DMS 273 (cell line): Measurements from ENCODE around the gene NDOR1.
A peak's percentile ranks its signal among the peaks of the same experiment; 100 is the strongest.

Source experiments
- DNase-seq: peaks from one replicate; lab custom pipeline; 2025; ENCODE audit not compliant: unreplicated experiment; lab: John Stamatoyannopoulos, UW

NDOR1 gene

DNA sequence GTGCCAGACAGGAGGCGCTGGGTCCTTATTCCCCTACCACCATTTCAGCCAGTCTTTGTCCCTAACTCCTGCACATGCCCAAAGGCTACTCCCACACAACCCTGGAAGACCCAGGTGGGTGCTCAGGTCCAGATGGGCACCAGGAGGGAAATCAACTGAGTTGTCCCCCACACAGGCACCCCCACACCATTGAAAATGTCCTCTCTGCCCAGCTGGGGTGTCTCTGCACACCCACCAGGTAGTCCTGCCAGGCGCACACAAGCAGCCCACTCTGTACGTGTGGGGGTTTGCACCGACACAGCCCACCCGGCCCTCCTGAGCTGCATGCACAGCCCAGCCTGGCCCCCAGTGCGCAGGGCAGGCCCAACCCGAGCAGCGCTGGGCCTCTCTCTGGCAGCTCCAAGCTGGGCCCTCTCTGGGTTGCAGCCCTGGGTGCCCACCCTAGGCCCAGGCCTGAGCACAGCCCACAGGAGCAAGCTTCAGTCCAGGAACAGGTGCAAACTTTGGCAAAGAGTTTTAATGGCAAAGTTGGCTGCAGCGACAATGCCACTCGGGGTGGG is 14.3 kb downstream of the NDOR1 start:
- DNase-seq: no peak

GRCh38 chr9:137220317-137221094 is 15.0 kb downstream of the NDOR1 start:
- no peak for DNase-seq

GRCh38 chr9:137221095-137221505 is 15.6 kb downstream of the NDOR1 start:
- no peak for DNase-seq

GRCh38 chr9:137221506-137222111 is 16.1 kb downstream of the NDOR1 start:
- DNase-seq: no peak

GRCh38 chr9:137222190-137223077 is 16.9 kb downstream of the NDOR1 start, which contains the start of gene RNF208:
Gene RNF208 (minus strand): TSS chr9:137222240. CDS start chr9:137221212, 1,028 bp downstream.
- no peak for DNase-seq

DNA sequence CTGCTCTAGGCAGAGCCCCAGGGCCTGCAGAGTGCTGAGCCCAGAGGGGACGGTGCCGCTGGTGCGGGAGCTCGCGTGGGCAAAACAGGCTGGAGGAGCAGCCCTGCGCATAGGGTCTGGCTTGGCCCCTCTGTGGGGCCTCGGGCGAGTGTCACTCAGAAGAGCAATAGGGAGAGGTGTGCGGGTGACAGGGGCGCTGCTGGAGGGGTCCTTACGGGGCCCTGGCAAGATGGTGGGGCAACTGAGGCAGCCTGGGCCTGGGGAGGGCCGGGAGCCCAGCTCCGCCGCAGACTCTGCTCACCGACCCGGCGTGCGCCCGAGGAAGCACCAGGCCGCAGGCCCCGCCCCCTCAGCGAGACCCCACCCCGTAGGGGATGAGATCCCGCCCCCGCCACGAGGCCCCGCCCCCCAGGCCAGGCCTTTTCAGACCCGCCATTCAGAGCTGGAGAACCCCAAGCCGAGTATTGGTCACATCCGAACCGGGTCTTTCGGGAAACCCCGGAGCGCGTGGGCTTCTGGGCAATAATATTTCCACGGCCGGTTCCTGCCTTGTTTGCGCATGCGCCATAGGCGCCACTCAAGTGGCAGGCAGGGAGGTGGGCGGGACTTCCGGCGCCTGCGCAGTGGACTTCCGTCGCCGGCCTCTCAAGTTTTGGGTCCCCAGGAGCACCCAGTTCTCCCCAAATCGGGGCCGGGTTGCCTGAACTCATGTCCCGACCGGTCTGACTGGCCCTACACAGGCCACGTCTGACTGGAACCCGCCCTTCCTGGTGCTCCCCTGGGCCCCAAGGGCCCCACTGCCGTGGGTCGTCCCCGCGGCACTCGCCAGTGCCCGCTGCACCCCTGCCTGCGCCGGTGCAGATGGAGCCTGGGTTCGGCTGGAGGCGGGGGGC is 17.8 kb downstream of the NDOR1 start:
- DNase-seq: peak; percentile 98

DNA sequence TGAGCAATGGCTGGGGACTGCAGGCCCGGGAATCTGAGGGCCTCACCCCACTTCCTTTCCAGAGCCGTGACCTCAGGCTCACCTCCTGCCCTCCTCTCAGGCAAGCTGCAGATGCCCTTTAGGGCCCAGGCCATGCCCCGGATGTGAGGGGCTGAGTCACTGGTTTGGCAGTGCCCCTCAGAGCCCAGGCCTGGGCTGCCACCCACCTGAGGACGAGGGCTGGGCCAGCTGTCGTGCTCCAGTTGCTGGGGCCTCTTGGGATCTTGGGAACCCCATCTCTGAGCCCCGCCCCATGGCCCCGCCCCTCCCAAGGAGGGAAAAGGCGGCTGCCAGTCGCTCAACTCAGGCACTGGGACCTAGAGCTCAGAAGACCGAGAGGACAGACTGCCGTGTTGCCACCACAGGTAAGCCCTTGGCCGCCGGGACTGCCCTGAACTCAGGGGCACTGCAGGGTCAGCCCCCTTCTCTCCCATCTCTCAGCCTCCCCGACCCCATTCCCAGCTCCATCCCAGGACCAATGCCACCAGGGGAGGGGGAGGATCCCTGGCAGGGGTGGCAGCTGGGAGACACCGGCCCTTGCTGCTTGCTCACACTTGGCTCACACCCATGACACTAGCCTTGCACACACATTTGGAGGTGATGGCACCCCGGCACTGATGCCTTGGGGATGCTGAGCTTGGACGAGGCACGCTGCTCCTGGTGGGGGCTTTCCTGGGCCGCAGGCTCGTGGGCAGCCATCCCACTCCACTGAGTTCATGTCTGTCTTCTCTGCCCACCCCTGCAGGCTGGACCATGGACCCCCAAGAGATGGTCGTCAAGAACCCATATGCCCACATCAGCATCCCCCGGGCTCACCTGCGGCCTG is 19.6 kb downstream of the NDOR1 start, which contains the start of gene CYSRT1:
TSS of gene CYSRT1 (plus strand) at position 345 of the 865 bp plus-strand sequence. CDS start at position 793, 448 bp downstream.
- DNase-seq: no peak

DNA sequence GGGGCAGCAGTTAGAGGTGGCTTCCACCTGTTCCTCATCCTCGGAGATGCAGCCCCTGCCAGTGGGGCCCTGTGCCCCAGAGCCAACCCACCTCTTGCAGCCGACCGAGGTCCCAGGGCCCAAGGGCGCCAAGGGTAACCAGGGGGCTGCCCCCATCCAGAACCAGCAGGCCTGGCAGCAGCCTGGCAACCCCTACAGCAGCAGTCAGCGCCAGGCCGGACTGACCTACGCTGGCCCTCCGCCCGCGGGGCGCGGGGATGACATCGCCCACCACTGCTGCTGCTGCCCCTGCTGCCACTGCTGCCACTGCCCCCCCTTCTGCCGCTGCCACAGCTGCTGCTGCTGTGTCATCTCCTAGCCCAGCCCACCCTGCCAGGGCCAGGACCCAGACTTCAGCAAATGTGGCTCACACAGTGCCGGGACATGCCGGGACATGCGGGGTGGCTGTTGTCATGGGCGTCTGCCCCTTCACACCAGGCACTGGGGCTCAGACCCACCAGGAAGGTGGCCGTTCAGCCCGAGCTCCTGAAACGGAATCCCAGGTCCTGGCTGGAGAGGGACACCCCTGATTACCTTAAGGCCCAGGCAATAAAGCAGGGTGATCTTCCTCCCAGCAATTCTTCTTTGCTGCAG is 20.3 kb downstream of the NDOR1 start:
- DNase-seq: no peak

DNA sequence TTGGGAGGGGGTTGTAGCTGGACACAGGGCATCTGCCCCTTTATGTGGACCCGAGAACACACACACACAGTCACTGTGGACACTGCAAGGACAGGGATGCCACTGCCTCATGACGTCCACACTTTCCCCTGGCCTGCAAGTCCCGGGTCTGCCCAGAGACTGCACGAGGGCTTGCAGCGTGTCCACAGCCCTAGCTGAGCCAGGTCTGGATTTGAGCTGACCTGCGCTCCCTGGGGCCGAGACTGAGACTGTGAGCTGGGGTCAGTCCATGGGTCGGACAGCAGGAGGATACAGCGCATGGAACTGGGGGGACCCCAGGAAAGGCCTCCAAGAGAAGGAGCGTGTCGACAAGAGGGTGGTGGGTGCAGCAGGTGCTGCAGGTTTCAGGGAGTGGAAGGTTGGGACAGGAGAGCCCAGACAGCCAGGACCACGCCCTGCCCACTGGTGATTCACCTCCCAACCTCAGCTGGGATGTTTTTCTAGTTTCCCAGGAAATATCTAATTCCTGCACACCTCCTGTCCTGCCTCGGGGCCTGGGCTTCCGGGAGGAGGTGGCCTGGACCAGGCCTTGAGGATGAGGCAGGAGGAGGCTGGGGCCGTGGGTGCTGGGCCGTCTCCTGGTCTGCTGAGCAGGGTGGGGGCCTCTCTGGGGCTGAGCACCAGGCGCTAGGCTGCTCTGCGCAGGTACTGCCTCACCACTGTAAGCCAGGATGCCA is 21.0 kb downstream of the NDOR1 start:
- DNase-seq: no peak

DNA sequence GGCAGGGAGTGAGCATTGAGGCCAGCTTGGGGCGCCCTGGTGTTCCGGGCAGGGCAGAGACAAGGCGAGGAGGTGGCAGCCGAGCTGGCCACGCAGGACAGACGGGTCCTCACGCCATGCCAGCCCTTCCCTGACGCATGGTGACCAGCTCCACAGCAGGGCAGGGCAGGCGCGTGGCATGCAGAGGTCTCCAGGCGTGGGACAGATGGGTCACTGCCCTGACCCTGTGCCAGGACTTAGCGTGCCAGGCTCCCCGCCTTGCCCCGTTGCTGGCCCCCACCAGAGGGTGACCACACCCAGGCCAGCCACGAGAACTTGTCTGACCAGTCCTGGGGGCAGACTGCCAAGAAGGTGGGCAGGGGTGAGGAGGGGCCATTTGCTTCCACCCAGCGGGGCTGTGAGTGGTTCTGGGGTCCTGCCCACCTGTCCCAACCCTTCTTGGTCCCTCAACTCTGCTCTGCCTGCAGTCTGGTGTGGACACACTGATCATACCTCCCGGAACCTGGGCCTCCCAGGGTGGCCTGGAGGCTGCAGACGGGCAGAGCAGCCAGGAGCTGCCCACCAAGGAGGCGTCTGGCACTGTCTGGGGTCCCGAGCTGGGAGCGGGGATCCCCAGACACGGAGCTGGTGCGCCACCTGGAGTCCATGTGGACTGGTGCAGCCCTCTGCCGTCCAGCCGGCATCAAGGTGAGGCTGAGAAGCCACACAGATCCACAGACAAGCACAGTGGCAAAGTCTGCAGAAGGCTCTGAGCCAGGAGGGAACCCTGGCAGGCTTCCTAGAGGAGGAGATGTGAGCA is 21.8 kb downstream of the NDOR1 start, which contains the start of gene RNF224:
TSS of gene RNF224 (plus strand) at position 449 of the 799 bp plus-strand sequence. CDS start 834 bp downstream, outside the sequence.
- peak; percentile 89 for DNase-seq

DNA sequence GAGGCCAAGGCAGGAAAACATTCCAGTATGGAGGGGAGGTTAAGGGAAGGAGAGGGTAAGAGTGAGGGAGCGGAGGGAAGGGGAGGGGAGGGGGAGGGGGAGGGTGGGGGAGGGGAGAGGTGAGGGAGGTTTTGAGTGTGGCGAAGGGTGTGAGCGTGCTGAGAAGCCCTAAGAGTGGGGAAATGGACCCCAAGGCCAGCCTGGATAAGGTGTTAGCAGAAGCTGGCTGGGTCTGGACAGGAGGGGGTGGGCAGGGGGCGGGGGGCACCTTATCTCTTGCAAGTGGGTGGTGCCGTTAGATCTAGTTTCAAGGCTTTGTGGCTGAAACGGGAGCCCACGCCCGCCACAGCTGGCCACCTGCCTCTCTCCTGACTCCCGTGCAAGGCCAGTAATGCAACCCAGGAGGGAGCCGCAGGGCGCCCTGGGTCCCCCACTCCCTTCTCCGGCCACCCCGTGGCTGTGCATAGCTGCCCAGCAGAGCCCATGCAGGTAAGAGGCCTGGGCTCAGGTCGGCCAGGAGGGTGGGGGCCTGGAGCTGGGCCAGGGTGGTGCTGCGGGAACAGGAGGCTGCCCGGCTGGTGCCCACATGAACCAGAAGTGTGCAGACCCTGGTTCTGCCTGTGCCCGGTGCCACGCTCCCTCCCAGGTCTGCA is 22.5 kb downstream of the NDOR1 start:
- no peak for DNase-seq

- DNase-seq: no peak
Measured at GRCh38 chr9:137228506-137228967, 23.0 kb downstream of the NDOR1 start.

- DNase-seq: no peak
Measured at GRCh38 chr9:137228968-137229896, 23.7 kb downstream of the NDOR1 start.

- DNase-seq: no peak
Measured at GRCh38 chr9:137229903-137230704, 24.6 kb downstream of the NDOR1 start.
